Colonic mucosa (tissue), 4 donors: ENCODE results near the gene STX17. TPM values are rescaled to one million over a fixed set of nuclear protein-coding genes. Genes with fewer than 3 reads are reported as not detected.

Source experiments
- DNase-seq: peaks from one replicate; pipeline ENCODE4 v3.0.0-alpha.2; 2020
- H3K27ac ChIP-seq: fragments of 200-600 bp; one replicate; pipeline ENCODE4 v1.8.0; 2021
- H3K27me3 ChIP-seq: fragments of 200-600 bp; one replicate; pipeline ENCODE4 v1.8.0; 2021
- H3K36me3 ChIP-seq: fragments of 200-600 bp; one replicate; pipeline ENCODE4 v1.8.0; 2021
- H3K4me1 ChIP-seq: fragments of 200-600 bp; one replicate; pipeline ENCODE4 v1.8.0; 2021; ENCODE audit warnings: mild to moderate bottlenecking
- H3K4me3 ChIP-seq: fragments of 200-600 bp; one replicate; pipeline ENCODE4 v1.8.0; 2021
- H3K9ac ChIP-seq, 2 donors: one replicate each; pipeline ENCODE4 v1.7.0; 2013; ENCODE audit warnings: control low read depth in 2 of 2, low read depth in 2 of 2, low read length in 2 of 2
- H3K9me3 ChIP-seq: fragments of 200-600 bp; one replicate; pipeline ENCODE4 v1.8.0; 2021
- CTCF ChIP-seq: fragments of 200-600 bp; IDR thresholded peaks from one replicate; pipeline ENCODE4 v1.8.0; 2022; ENCODE audit warnings: antibody characterized with exemption, mild to moderate bottlenecking
- intact Hi-C: fragments of 100-400 bp; cut with DNase I; formaldehyde crosslinking; loops from one replicate; pipeline ENCODE4 v1.14.1; 2022
- total RNA-seq, 2 donors: library from RNA; stranded (reverse); fragmentation: NEBNext Ultra II Directional in 1 of 2; extraction: Animal tissue kit (Norgen Biotek cat#: 25700) in 1 of 2; gene quantifications; one replicate each; pipeline ENCODE4 v1.2.1, GENCODE V29; 2021
- donor health status: healthy.
- donor health status: DM: no; HTN: no; CAD: no.
- donor health status: DM: no; HTN: no; CAD: no.

The STX17 gene
- total RNA-seq, 2 donors from 2014 or later = 23.3 to 37.3 TPM

- H3K9ac ChIP-seq = peak overlapping the region; percentile 64 to 97
- no peaks in the 10 kb centered on the region for H3K9me3 ChIP-seq
- no peaks in the 10 kb centered on the region for H3K36me3 ChIP-seq
- H3K4me1 ChIP-seq = no peaks in the 10 kb centered on the region
- peak overlapping the region; percentile 89 for H3K4me3 ChIP-seq
- no peaks in the 10 kb centered on the region for H3K27me3 ChIP-seq
- no peak for TF ChIP-seq CTCF
- DNase-seq = peak; percentile 25
- H3K27ac ChIP-seq = peak overlapping the region; percentile 97
- intact Hi-C loops = loop anchor here (5.0 kb wide), 1 partner anchor 84 kb away; the partner anchor contains the start of gene NR4A3
These were observed 536 bp upstream of the STX17 start for GRCh38 chr9:99905833-99906402.

- H3K9ac ChIP-seq = peak overlapping the region; percentile 92 to 97
- H3K4me1 ChIP-seq = no peaks in the 10 kb centered on the region
- TF ChIP-seq CTCF = no peak
- intact Hi-C loops = loop anchor here (5.0 kb wide), 1 partner anchor 85 kb away; the partner anchor contains the start of gene NR4A3
- peak overlapping the region; percentile 97 for H3K27ac ChIP-seq
- no peaks in the 10 kb centered on the region for H3K36me3 ChIP-seq
- H3K4me3 ChIP-seq = peak overlapping the region; percentile 89
- no peaks in the 10 kb centered on the region for H3K27me3 ChIP-seq
- DNase-seq = no peak
- no peaks in the 10 kb centered on the region for H3K9me3 ChIP-seq
These were observed 716 bp downstream of the STX17 start for GRCh38 chr9:99907208-99907532.

- TF ChIP-seq CTCF = no peak
- H3K4me3 ChIP-seq = no peak overlapping the region
- no peak overlapping the region for H3K9ac ChIP-seq
These were observed 5.1 kb downstream of the STX17 start for GRCh38 chr9:99911600-99911999.

GRCh38 chr9:99916650-99917049, 10.2 kb downstream of the STX17 start:
- Histone ChIP-seq H3K27me3 (no peaks in the 10 kb centered on the region), H3K4me3 (no peak overlapping the region), H3K4me1 (no peaks in the 10 kb centered on the region), H3K36me3 (no peaks in the 10 kb centered on the region), H3K27ac (no peak overlapping the region), H3K9ac (no peak overlapping the region), H3K9me3 (no peaks in the 10 kb centered on the region)
- no peak for DNase-seq
- TF ChIP-seq CTCF = no peak
- intact Hi-C loops = no loop called here

More at GRCh38 chr9:99911600-99911999, 5.1 kb downstream of the STX17 start:
- intact Hi-C loops = no loop called here
- no peak for DNase-seq
- no peaks in the 10 kb centered on the region for H3K4me1 ChIP-seq
- H3K27me3 ChIP-seq = no peaks in the 10 kb centered on the region
- H3K9me3 ChIP-seq = no peaks in the 10 kb centered on the region
- H3K36me3 ChIP-seq = no peaks in the 10 kb centered on the region
- H3K27ac ChIP-seq = no peak overlapping the region

- H3K27me3 ChIP-seq = no peaks in the 10 kb centered on the region
- no peak for TF ChIP-seq CTCF
- no peak overlapping the region for H3K4me3 ChIP-seq
- no peak overlapping the region for H3K27ac ChIP-seq
- H3K9me3 ChIP-seq = no peaks in the 10 kb centered on the region
- H3K36me3 ChIP-seq = no peaks in the 10 kb centered on the region
- no peak overlapping the region for H3K9ac ChIP-seq
- no peak for DNase-seq
- no peaks in the 10 kb centered on the region for H3K4me1 ChIP-seq
- intact Hi-C loops = no loop called here
These were observed 11.7 kb downstream of the STX17 start for GRCh38 chr9:99918134-99918533.
